ENCODE data around the gene OGA.
A peak's percentile ranks its signal among the peaks of the same experiment; 100 is the strongest.
"Not testable (repeated sequence)": the region's sequence is repeated elsewhere in the genome, so short reads cannot be mapped to it uniquely, and the experiment has no call there.

The OGA gene

GRCh38 chr10:101797403-101798059 is 20.7 kb downstream of the OGA start:
- DNase-seq (ENCODE audit: low read depth) = no peak

- no peak for DNase-seq (ENCODE audit: low read depth)
Measured at GRCh38 chr10:101793526-101793925, 24.7 kb downstream of the OGA start.

GRCh38 chr10:101789686-101790085 is 28.6 kb downstream of the OGA start:
- DNase-seq (ENCODE audit: low read depth) = no peak

GRCh38 chr10:101789231-101789630 is 29.0 kb downstream of the OGA start:
- not testable (repeated sequence) for DNase-seq (ENCODE audit: low read depth)

- no peak for DNase-seq (ENCODE audit: low read depth)
Measured at GRCh38 chr10:101785801-101786200, 32.4 kb downstream of the OGA start.

GRCh38 chr10:101784558-101784957 is 33.7 kb downstream of the OGA start:
- DNase-seq (ENCODE audit: low read depth) = no peak

- no peak for DNase-seq (ENCODE audit: low read depth)
Measured at GRCh38 chr10:101783736-101784118, 34.5 kb downstream of the OGA start.

GRCh38 chr10:101782811-101783735 is 35.2 kb downstream of the OGA start, which contains the start of gene NPM3:
TSS of gene NPM3 (minus strand) at chr10:101783446. CDS start at chr10:101783390, 56 bp downstream.
- DNase-seq (ENCODE audit: low read depth) = peak; percentile 60

- no peak for DNase-seq (ENCODE audit: low read depth)
Measured at GRCh38 chr10:101781984-101782810, 36.0 kb downstream of the OGA start.

- DNase-seq (ENCODE audit: low read depth) = no peak
Measured at GRCh38 chr10:101781655-101781983, 36.6 kb downstream of the OGA start.

GRCh38 chr10:101780818-101781654 is 37.2 kb downstream of the OGA start:
- peak; percentile 57 for DNase-seq (ENCODE audit: low read depth)

GRCh38 chr10:101780187-101780817 is 37.9 kb downstream of the OGA start:
- no peak for DNase-seq (ENCODE audit: low read depth)

- DNase-seq (ENCODE audit: low read depth) = peak; percentile 71
Measured at GRCh38 chr10:101779544-101780186, 38.6 kb downstream of the OGA start.

GRCh38 chr10:101778781-101779543 is 39.3 kb downstream of the OGA start:
- DNase-seq (ENCODE audit: low read depth) = no peak

GRCh38 chr10:101778151-101778780 is 40.0 kb downstream of the OGA start:
- DNase-seq (ENCODE audit: low read depth) = no peak

- no peak for DNase-seq (ENCODE audit: low read depth)
Measured at GRCh38 chr10:101777619-101778145, 40.6 kb downstream of the OGA start.

- no peak for DNase-seq (ENCODE audit: low read depth)
Measured at GRCh38 chr10:101776161-101776817, 42.0 kb downstream of the OGA start.
